T1000 (cell line): ENCODE data around the gene EPB41L5.

ENCODE experiments used
- DNase-seq: peaks from one replicate; lab custom pipeline; 2025; ENCODE audit warnings: mixed read lengths; lab: John Stamatoyannopoulos, UW

The EPB41L5 gene

GRCh38 chr2:120224735-120225548, 212.1 kb downstream of the EPB41L5 start:
- no peak for DNase-seq

GRCh38 chr2:120225549-120226065, 212.7 kb downstream of the EPB41L5 start:
- DNase-seq = no peak

- DNase-seq = no peak
Observed at GRCh38 chr2:120226316-120226715, 213.4 kb downstream of the EPB41L5 start.

- DNase-seq = no peak
Observed at GRCh38 chr2:120227111-120227991, 214.5 kb downstream of the EPB41L5 start.

GRCh38 chr2:120228503-120228902, 215.6 kb downstream of the EPB41L5 start:
- DNase-seq = no peak
